SIG-M5 treated with dmso at 0.1 percent for 504 hours (cell line): ENCODE data around the gene SCUBE3.

Source experiments
- DNase-seq: peaks from one replicate; lab custom pipeline; 2025; ENCODE audit not compliant: unreplicated experiment; lab: John Stamatoyannopoulos, UW

Gene SCUBE3

DNA sequence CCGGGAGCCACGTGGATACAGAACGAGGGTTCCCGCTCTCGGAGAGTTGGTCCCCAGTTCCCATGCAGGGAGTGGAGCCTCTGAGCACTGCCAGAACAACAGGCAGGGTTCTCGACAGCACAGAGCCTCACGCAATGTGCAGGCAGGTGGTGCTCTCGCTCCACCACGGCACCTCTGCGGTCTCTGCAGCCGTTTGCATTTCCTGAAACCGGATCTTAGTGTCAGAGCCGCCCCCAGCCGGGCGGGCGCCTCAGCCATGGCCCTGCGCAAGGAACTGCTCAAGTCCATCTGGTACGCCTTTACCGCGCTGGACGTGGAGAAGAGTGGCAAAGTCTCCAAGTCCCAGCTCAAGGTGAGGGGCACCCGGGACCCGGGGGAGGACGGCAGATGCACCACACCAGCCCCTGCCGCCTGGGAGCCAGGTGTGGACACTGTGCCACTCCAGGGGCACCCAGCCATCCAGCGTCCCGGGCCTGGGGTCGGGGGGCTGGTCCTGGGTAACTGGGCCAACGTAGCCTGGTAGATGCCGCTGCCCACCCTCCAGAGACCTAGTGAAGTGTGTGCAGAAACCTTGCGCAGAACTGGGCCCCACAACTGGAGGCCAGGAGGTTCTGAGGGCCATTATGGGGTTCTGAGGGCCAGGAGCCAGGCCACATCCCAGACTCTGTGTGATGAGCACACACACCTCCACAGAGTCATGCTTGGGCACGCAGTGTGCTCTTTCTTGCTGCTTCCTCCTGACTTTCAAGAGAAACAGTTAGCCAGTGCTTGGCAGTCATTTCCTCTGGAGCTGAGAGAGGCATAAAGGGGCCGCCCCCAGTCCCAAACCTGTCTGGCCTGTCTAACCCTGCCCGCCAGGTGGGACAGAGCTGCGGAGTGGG lies 84.1 kb downstream of the SCUBE3 start, which contains the start of gene DEF6:
Gene DEF6, plus strand, starts transcription at position 218 of the 881 bp plus-strand sequence. Its CDS starts 39 bp downstream, at position 257.
- DNase-seq: peak; percentile 85

DNA sequence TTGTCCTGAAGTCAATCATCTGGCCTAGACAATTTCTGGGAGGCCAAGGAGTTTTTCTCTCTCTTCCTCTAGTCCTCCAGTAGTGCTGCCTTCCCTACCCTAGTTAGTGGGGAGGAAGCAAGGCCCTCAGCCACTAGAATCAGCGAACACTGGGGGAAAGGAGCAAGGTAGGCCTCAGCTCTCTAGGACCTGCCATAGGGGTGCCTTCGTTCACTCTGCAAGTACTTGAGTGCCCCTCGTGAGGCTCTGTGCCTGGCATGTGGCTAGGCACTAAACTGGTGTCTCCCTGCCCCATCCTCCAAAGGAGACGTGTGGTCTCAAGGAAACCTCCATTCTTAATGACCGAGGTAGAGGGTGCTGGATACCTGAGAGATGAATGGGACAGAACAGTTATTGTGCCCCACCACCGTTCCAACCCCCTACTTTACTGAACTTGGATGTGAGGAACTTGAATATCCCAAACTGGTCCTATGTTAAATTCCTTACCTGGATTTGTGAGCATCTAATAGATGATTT lies 84.9 kb downstream of the SCUBE3 start:
- no peak for DNase-seq

DNA sequence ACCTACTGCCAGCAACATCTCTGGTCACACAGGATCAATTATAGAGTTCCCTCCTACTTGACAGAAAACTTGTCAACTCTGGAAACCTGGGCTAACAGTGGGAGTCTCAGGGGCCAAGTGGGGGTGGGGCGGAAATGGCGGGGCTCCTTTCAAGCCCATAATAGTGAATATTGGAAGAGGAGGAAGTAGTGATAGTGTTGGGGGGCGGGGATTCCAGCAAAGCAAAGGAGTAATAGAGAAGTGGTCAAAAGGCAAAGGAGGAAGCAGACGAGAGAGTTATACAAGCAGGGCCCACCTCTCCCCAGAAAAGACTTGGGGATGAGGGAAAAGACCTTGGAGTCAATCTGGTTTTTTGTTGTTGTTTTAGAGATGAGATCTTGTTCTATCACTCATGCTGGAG lies 85.9 kb downstream of the SCUBE3 start:
- peak; percentile 95 for DNase-seq

DNA sequence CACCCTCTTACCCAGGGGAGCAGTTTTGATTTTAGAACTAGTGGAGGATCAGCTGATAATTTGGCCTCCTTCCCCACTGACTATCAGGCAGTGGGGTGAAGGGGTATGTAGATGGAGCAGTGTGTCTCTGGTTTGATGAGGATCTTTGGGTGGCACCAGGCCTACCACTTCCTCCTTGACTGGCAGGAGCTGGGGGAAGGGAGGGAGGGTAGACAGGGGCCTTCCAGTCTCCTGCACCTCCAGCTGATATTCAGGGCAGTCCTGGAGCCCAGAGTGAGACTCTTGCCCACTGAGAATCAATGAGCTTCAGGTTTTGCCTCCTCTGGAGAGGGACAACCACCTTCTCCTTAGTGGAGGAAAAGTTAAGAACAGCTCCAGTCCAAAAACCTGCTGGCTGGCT lies 87.1 kb downstream of the SCUBE3 start:
- DNase-seq: peak; percentile 12
